GM13977 (cell line): ENCODE data around the gene ARL15.

ENCODE experiments used
- DNase-seq: peaks from one replicate; pipeline ENCODE4 v3.0.0; 2012; ENCODE audit warnings: low spot score
- CTCF ChIP-seq: IDR thresholded peaks from 2 replicates; pipeline ENCODE4 v1.5.1; 2012; ENCODE audit warnings: mild to moderate bottlenecking, control low read depth; ENCODE audit not compliant: insufficient read depth; ENCODE audit errors: extremely low read depth, missing control alignments
- in situ Hi-C: fragments of 300-500 bp; cut with MboI; formaldehyde crosslinking; loops from one replicate; pipeline ENCODE4 v1.12.0; 2022; ENCODE audit warnings: low sequenced_read_pairs, low pct_unique_long_range_greater_than_20kb, mixed read lengths, inconsistent platforms; ENCODE audit not compliant: unreplicated experiment

ARL15 gene

GRCh38 chr5:54113060-54113459 is 197.3 kb downstream of the ARL15 start:
- TF ChIP-seq CTCF: no peak
- in situ Hi-C loops: no loop called here
- no peak for DNase-seq

GRCh38 chr5:54109626-54110330 is 200.6 kb downstream of the ARL15 start:
- in situ Hi-C loops: no loop called here
- no peak for TF ChIP-seq CTCF
- no peak for DNase-seq

- in situ Hi-C loops: no loop called here
- TF ChIP-seq CTCF: no peak
- no peak for DNase-seq
These were observed 202.2 kb downstream of the ARL15 start for GRCh38 chr5:54108136-54108535.

DNA sequence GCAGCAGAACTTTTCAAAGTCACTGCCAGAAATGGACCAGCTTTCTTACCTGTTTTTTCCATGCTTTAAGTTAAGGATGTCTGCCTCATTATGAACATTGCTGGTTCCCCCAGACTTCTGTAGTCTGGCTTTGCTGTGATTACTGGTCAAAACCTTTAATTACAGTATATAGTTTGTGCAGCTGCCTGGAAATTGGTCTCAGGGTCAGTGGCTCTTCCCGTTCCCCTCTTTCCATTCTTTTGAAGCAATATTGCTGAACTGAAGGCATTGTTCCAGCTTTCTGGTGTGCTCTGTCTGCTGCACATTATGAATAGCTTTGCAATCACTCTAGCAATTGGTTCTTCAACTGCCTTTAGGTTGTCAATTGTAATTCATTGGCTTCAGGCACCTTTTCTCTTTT is 206.5 kb downstream of the ARL15 start:
- no peak for DNase-seq
- no peak for TF ChIP-seq CTCF
- in situ Hi-C loops: no loop called here

GRCh38 chr5:54098267-54098666 is 212.1 kb downstream of the ARL15 start:
- no peak for TF ChIP-seq CTCF
- no peak for DNase-seq
- in situ Hi-C loops: no loop called here

DNA sequence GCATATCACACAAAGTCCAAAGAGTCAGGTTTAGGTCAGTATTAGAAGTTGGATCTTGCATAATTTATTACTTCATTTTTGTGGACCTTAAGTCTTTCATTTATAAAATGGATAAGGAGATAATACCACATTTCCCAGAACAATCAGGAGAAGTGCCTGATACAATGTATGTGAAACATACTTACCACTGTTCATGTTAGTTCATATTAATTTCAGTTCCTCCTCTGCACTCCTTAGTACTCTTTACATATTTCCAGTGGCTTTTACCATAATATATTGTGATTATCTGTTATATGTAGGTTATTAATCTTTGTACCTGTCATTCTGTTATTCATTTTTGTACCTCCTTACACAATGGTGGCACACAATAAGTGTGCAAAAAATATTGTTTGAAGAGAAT is 214.4 kb downstream of the ARL15 start:
- in situ Hi-C loops: no loop called here
- DNase-seq: no peak
- TF ChIP-seq CTCF: no peak

- TF ChIP-seq CTCF: no peak
- DNase-seq: no peak
- in situ Hi-C loops: no loop called here
These were observed 215.7 kb downstream of the ARL15 start for GRCh38 chr5:54094706-54095105.
